Mesenchymal stem cell (in vitro differentiated cells and primary cell): ENCODE results near the gene ZNF90.

Experiments
- DNase-seq: peaks from one replicate; pipeline ENCODE4 v3.0.0-alpha.2; 2013
- H2AFZ ChIP-seq: one replicate; pipeline ENCODE4 v1.6.1; 2013; ENCODE audit warnings: low read depth, mild to moderate bottlenecking, control low read depth, inconsistent platforms, low read length, moderate library complexity
- H2AK5ac ChIP-seq: 2 replicates; pipeline ENCODE4 v1.6.1; 2013; ENCODE audit warnings: low read length, moderate library complexity, mild to moderate bottlenecking, inconsistent platforms; ENCODE audit not compliant: severe bottlenecking
- H2BK120ac ChIP-seq: one replicate; pipeline ENCODE4 v1.6.1; 2013; ENCODE audit warnings: low read depth, mild to moderate bottlenecking, inconsistent platforms, low read length, moderate library complexity
- H2BK12ac ChIP-seq, 2 experiments: one replicate each; pipeline ENCODE4 v1.6.1; 2013; ENCODE audit warnings: inconsistent platforms in 2 of 2, low read length in 2 of 2, mild to moderate bottlenecking in 2 of 2, moderate library complexity in 2 of 2, control low read depth in 1 of 2
- H2BK15ac ChIP-seq: one replicate; pipeline ENCODE4 v1.6.1; 2013; ENCODE audit warnings: mild to moderate bottlenecking, low read depth, inconsistent platforms; ENCODE audit not compliant: poor library complexity, severe bottlenecking
- H2BK5ac ChIP-seq: 2 replicates; pipeline ENCODE4 v1.6.1; 2013; ENCODE audit warnings: low read depth, mild to moderate bottlenecking, low read length, control low read depth, inconsistent platforms; ENCODE audit not compliant: poor library complexity, severe bottlenecking
- H3K14ac ChIP-seq, 2 experiments: one replicate each; pipeline ENCODE4 v1.6.1; 2013; ENCODE audit warnings: inconsistent platforms in 2 of 2, low read length in 2 of 2, control low read depth in 1 of 2, mild to moderate bottlenecking in 1 of 2, moderate library complexity in 1 of 2
- H3K18ac ChIP-seq, 2 experiments: one replicate each; pipeline ENCODE4 v1.6.1; 2013; ENCODE audit warnings: inconsistent platforms in 2 of 2, low read length in 2 of 2, control low read depth in 1 of 2, low read depth in 1 of 2, mild to moderate bottlenecking in 1 of 2
- H3K23ac ChIP-seq, 2 experiments: one replicate each; pipeline ENCODE4 v1.6.1; 2013; ENCODE audit warnings: inconsistent platforms in 2 of 2, low read length in 2 of 2, mild to moderate bottlenecking in 2 of 2, moderate library complexity in 2 of 2, control low read depth in 1 of 2
- H3K27ac ChIP-seq: 2 replicates; pipeline ENCODE4 v1.5.1; 2013; ENCODE audit warnings: mild to moderate bottlenecking, moderate library complexity, low read length, control low read depth, inconsistent platforms; ENCODE audit not compliant: poor library complexity, severe bottlenecking
- H3K27me3 ChIP-seq, 2 experiments: 2 replicates each; pipeline versions ENCODE4 v1.6.1 to v1.7.0; 2013; ENCODE audit warnings: low read length in 2 of 2, mild to moderate bottlenecking in 2 of 2, moderate library complexity in 2 of 2, control low read depth in 1 of 2, inconsistent platforms in 1 of 2; ENCODE audit not compliant: control insufficient read depth in 1 of 2, insufficient read depth in 1 of 2
- H3K36me3 ChIP-seq, 2 experiments: 2 replicates each; pipeline versions ENCODE4 v1.6.1 to v1.7.0; 2013; ENCODE audit warnings: low read length in 2 of 2, control low read depth in 1 of 2, inconsistent platforms in 1 of 2, low read depth in 1 of 2, mild to moderate bottlenecking in 1 of 2; ENCODE audit not compliant: insufficient read depth in 2 of 2, control insufficient read depth in 1 of 2
- H3K4ac ChIP-seq, 2 experiments: one replicate each; pipeline ENCODE4 v1.6.1; 2013; ENCODE audit warnings: inconsistent platforms in 2 of 2, low read length in 2 of 2, mild to moderate bottlenecking in 2 of 2, moderate library complexity in 2 of 2, control low read depth in 1 of 2, low read depth in 1 of 2
- H3K4me1 ChIP-seq: 2 replicates; pipeline ENCODE4 v1.6.1; 2013; ENCODE audit warnings: low read depth, low read length, control low read depth; ENCODE audit not compliant: control insufficient read depth, insufficient read depth
- H3K4me2 ChIP-seq: 2 replicates; pipeline ENCODE4 v1.6.1; 2013; ENCODE audit warnings: low read length, mild to moderate bottlenecking, inconsistent platforms; ENCODE audit not compliant: poor library complexity, severe bottlenecking
- H3K4me3 ChIP-seq, 2 experiments: 2 replicates each; pipeline versions ENCODE4 v1.5.1 to v1.7.0; 2013; ENCODE audit warnings: low read length in 2 of 2, mild to moderate bottlenecking in 2 of 2, control low read depth in 1 of 2, low read depth in 1 of 2; ENCODE audit not compliant: insufficient read depth in 1 of 2
- H3K79me1 ChIP-seq: replicated peaks from 2 replicates; pipeline ENCODE4 v1.6.1; 2013; ENCODE audit warnings: mild to moderate bottlenecking, control low read depth, low read length, inconsistent platforms; ENCODE audit not compliant: poor library complexity, severe bottlenecking
- H3K9ac ChIP-seq: 2 replicates; pipeline ENCODE4 v1.7.0; 2013; ENCODE audit warnings: mild to moderate bottlenecking, low read length, moderate library complexity
- H3K9me3 ChIP-seq: 2 replicates; pipeline ENCODE4 v1.7.0; 2013; ENCODE audit warnings: mild to moderate bottlenecking, low read length; ENCODE audit not compliant: control insufficient read depth
- H4K8ac ChIP-seq: one replicate; pipeline ENCODE4 v1.6.1; 2013; ENCODE audit warnings: inconsistent platforms, mild to moderate bottlenecking, low read length, moderate library complexity
- H4K91ac ChIP-seq: one replicate; pipeline ENCODE4 v1.6.1; 2013; ENCODE audit warnings: mild to moderate bottlenecking, low read length, inconsistent platforms
- WGBS: methylation state at CpG from one replicate; pipeline ENCODE4 v1.1.7; 2013; ENCODE audit warnings: mixed read lengths; 5-methylcytosine and 5-hydroxymethylcytosine counted together

The ZNF90 gene

DNA sequence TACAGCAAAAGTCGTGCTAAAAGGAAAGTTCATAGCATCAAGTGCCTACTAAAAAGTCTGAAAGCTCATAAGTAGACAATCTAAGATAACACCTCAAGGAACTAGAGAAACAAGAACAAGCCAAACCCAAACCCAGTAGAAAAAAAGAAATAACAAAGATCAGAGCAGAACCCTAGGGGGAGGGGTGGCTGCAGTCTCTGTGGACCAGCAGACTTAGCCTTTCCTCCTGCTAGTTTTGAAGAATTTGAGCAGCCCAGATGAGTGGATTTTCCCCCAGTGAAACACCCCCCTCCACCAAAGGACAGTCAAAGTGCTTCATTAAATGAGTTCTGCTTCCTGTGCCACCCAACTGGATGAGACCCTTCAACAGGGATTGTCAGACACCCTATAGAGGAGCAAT, 86.7 kb downstream of the ZNF90 start:
- no peak overlapping the region for H2AFZ ChIP-seq
- no peak overlapping the region for H2BK12ac ChIP-seq
- H3K9ac ChIP-seq, result no peak overlapping the region
- DNase-seq, result no peak
- H3K4ac ChIP-seq, result no peak overlapping the region
- WGBS, result 57% methylated on average over 1 of the region's 1 CpG
- peaks cover 3% of the 10 kb centered on the region for H3K79me1 ChIP-seq
- no peak overlapping the region for H3K18ac ChIP-seq
- H2AK5ac ChIP-seq, result no peak overlapping the region
- no peak overlapping the region for H4K8ac ChIP-seq
- no peak overlapping the region for H4K91ac ChIP-seq
- H3K4me2 ChIP-seq, result no peak overlapping the region
- H3K27me3 ChIP-seq, result no peaks in the 10 kb centered on the region
- H2BK5ac ChIP-seq, result no peak overlapping the region
- no peak overlapping the region for H3K4me3 ChIP-seq
- no peak overlapping the region for H3K27ac ChIP-seq
- H3K9me3 ChIP-seq, result peaks cover 21% of the 10 kb centered on the region
- peaks cover 3% of the 10 kb centered on the region for H3K4me1 ChIP-seq
- peaks cover 2 to 6% of the 10 kb centered on the region in 2 experiments for H3K36me3 ChIP-seq
- no peak overlapping the region for H3K14ac ChIP-seq
- H2BK15ac ChIP-seq, result no peak overlapping the region
- H2BK120ac ChIP-seq, result no peak overlapping the region
- H3K23ac ChIP-seq, result no peak overlapping the region

DNA sequence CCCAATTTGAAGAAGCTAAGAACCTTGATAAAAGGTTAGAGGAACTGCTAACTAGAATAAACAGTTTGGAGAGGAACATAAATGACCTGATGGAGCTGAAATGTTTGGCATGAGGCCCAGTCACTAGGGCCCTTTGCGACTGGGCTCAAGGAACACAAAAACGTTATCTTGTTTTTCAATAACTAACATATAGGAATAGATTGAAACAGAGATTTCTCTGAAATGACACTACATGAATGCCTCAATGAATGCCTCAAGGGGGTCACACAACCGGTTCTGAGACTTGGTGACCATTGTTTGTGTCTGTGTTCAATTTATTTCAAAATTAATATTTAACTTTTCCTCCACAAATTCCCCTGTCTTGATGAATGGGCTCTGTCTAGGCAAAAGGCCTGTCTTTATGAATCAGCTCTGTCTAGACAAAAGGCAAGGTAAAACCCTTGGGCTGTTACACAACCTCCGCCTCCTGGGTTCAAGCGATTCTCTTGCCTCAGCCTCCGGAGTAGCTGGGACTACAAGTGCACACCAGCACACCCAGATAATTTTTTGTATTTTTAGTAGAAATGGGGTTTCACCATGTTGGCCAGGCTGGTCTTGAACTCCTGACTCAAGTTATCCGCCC, 88.3 kb downstream of the ZNF90 start:
- Histone ChIP-seq H2AFZ (no peak overlapping the region), H2BK12ac (no peak overlapping the region)
- 100% methylated on average over 3 of the region's 7 CpGs for WGBS

DNA sequence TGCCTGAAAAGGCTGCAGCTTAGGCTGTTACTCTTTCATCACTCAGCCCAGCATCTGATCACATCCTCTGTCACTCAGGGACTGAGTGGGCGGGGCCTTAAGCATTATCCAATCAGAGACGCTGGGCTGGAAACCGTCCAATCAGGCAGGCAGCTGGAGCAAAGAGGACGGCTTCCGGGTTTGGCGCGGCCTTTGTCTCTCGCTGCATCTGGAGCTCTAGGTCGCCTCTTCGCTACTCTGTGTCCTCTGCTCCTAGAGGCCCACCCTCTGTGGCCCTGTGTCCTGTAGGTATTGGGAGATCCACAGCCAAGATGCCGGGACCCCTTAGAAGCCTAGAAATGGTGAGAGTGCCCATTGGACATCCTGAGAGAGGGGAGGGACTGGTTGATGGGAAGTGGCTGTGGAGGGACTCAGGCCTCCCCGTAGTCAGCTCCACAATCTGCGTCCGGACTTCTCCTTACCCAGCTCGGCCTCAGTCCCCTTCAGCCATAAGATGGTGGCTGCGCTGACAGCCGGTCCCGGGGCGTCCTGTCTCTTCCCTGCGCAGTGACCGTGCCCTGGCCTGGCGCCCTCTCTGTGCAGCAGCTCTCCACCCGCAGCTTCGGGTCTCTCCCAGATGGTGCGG, 89.3 kb downstream of the ZNF90 start, which contains the start of gene ZNF486:
ZNF486 (plus strand) TSS at position 195 of the 625 bp plus-strand sequence; CDS start at position 312, 117 bp downstream.
- Histone ChIP-seq H3K4me2 (peak within 1 kb of the TSS; percentile 55), H3K4me1 (peaks cover 3% of the 10 kb centered on the region), H2BK120ac (no peak within 1 kb of the TSS), H3K14ac (no peak within 1 kb of the TSS), H2BK12ac (no peak within 1 kb of the TSS), H2BK5ac (no peak within 1 kb of the TSS), H3K79me1 (peaks cover 16% of the 10 kb centered on the region), H3K9ac (peak within 1 kb of the TSS; percentile 92), H3K23ac (no peak within 1 kb of the TSS), H3K9me3 (peaks cover 31% of the 10 kb centered on the region), H4K8ac (peak within 1 kb of the TSS; percentile 36), H3K36me3 (peaks cover 20 to 23% of the 10 kb centered on the region in 2 experiments), H4K91ac (no peak within 1 kb of the TSS), H2BK15ac (no peak within 1 kb of the TSS), H3K27me3 (no peaks in the 10 kb centered on the region), H3K4me3 (peak within 1 kb of the TSS; percentile 63 to 87), H2AFZ (peak within 1 kb of the TSS; percentile 85), H3K18ac (peak within 1 kb of the TSS in 1 of 2 experiments; percentile 58), H2AK5ac (no peak within 1 kb of the TSS), H3K27ac (peak within 1 kb of the TSS; percentile 67), H3K4ac (no peak within 1 kb of the TSS)
- WGBS, result 1% methylated on average over 25 of the region's 25 CpGs
- peak; percentile 97 for DNase-seq

More for the DNA sequence above, 88.3 kb downstream of the ZNF90 start:
- no peak overlapping the region for H3K9ac ChIP-seq
- H3K14ac ChIP-seq, result no peak overlapping the region
- H3K27ac ChIP-seq, result no peak overlapping the region
- no peaks in the 10 kb centered on the region for H3K27me3 ChIP-seq
- H2BK5ac ChIP-seq, result no peak overlapping the region
- no peak overlapping the region for H3K4me3 ChIP-seq
- peaks cover 13 to 14% of the 10 kb centered on the region in 2 experiments for H3K36me3 ChIP-seq
- no peak overlapping the region for H3K4me2 ChIP-seq
- peaks cover 11% of the 10 kb centered on the region for H3K79me1 ChIP-seq
- DNase-seq, result no peak
- no peak overlapping the region for H4K91ac ChIP-seq
- H2AK5ac ChIP-seq, result no peak overlapping the region
- peaks cover 26% of the 10 kb centered on the region for H3K9me3 ChIP-seq
- no peak overlapping the region for H3K4ac ChIP-seq
- H3K18ac ChIP-seq, result no peak overlapping the region
- no peak overlapping the region for H4K8ac ChIP-seq
- H3K23ac ChIP-seq, result no peak overlapping the region
- H3K4me1 ChIP-seq, result peaks cover 3% of the 10 kb centered on the region
- no peak overlapping the region for H2BK15ac ChIP-seq
- no peak overlapping the region for H2BK120ac ChIP-seq

DNA sequence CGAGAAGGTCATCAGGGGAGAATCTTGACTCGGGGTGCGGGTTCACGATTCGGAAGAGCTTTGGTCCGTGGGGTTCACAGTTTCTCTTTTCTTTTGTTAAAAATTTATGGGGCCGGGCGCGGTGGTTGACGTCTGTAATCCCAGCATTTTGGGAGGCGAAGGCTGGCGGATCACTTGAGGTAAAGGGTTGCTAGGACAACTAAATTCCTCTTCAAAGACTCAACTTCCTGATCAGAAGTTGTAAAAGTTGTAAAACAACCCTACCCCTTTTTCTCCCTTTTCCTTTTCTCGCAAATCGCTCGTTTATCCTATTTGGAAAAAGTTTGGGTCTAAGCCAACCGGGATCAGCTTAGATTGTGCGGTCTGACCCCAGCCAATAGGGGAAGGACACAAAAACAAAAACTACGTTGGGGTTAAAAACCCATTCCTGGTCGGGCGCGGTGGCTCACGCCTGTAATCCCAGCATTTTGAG, 89.9 kb downstream of the ZNF90 start:
- 4% methylated on average over 16 of the region's 22 CpGs for WGBS
- Histone ChIP-seq H2BK5ac (no peak overlapping the region), H4K91ac (no peak overlapping the region), H2BK12ac (no peak overlapping the region), H2BK15ac (no peak overlapping the region), H2AK5ac (no peak overlapping the region), H2AFZ (peak overlapping the region; percentile 85), H3K79me1 (peaks cover 18% of the 10 kb centered on the region), H3K23ac (no peak overlapping the region), H3K27me3 (no peaks in the 10 kb centered on the region), H3K4me3 (peak overlapping the region; percentile 63 to 87), H4K8ac (peak overlapping the region; percentile 36), H3K9me3 (peaks cover 32% of the 10 kb centered on the region), H3K4me1 (peaks cover 3% of the 10 kb centered on the region), H3K27ac (peak overlapping the region; percentile 67), H3K36me3 (peaks cover 25 to 27% of the 10 kb centered on the region in 2 experiments), H2BK120ac (no peak overlapping the region), H3K18ac (no peak overlapping the region), H3K14ac (no peak overlapping the region), H3K4ac (no peak overlapping the region), H3K9ac (peak overlapping the region; percentile 92), H3K4me2 (peak overlapping the region; percentile 55)
- DNase-seq, result peak; percentile 66
